PC-9 (cell line): Measurements from ENCODE around the gene NIPAL3. TPM values are rescaled to one million over a fixed set of nuclear protein-coding genes. Genes with fewer than 3 reads are reported as not detected.

ENCODE experiments used
- BruUV-seq: library from RNA; stranded (reverse); fragments of 400-500 nt; replicated peaks from 2 replicates; lab custom pipeline; 2021; lab: Mats Ljungman, UMichigan
- CTCF ChIA-PET: fragments of 300-600 bp; sonication (Branson Sonifier 250); formaldehyde crosslinking; loops from one replicate; lab custom pipeline; 2022; ENCODE audit warnings: antibody characterized with exemption; lab: Charles Lee
- POLR2A ChIA-PET: fragments of 300-600 bp; sonication (Branson Sonifier 250); formaldehyde crosslinking; loops from one replicate; lab custom pipeline; 2022; ENCODE audit warnings: antibody characterized with exemption; ENCODE audit not compliant: unreplicated experiment; lab: Charles Lee
- DNase-seq, 2 experiments: peaks; one replicate each; pipeline versions ENCODE4 v3.0.0 to v3.0.0-alpha.2; 2015 to 2022; ENCODE audit warnings: mixed read lengths in 1 of 2
- H2AFZ ChIP-seq: fragments of 200-600 bp; sonication (generic); 2 replicates; pipeline ENCODE4 v1.8.1; 2017; ENCODE audit warnings: antibody characterized with exemption
- H3F3A ChIP-seq: fragments of 200-600 bp; sonication (generic); 2 replicates; pipeline ENCODE4 v1.8.1; 2017; ENCODE audit warnings: antibody characterized with exemption, mild to moderate bottlenecking, low read depth; ENCODE audit not compliant: insufficient read depth
- H3K27ac ChIP-seq: fragments of 200-600 bp; sonication (generic); 2 replicates; pipeline ENCODE4 v1.6.1; 2016; ENCODE audit warnings: mixed run types
- H3K27me3 ChIP-seq: fragments of 200-600 bp; sonication (generic); 2 replicates; pipeline ENCODE4 v1.6.1; 2016; ENCODE audit warnings: low read depth, mixed run types; ENCODE audit not compliant: insufficient read depth
- H3K36me3 ChIP-seq: fragments of 200-600 bp; sonication (generic); 2 replicates; pipeline ENCODE4 v1.6.1; 2016; ENCODE audit warnings: low read depth, mixed run types
- H3K4me1 ChIP-seq: fragments of 200-600 bp; sonication (generic); replicated peaks from 2 replicates; pipeline ENCODE4 v1.6.1; 2016; ENCODE audit warnings: mixed run types; ENCODE audit not compliant: insufficient read depth
- H3K4me2 ChIP-seq: fragments of 200-600 bp; sonication (generic); 2 replicates; pipeline ENCODE4 v1.6.1; 2017; ENCODE audit warnings: mixed run types
- H3K4me3 ChIP-seq: fragments of 200-600 bp; sonication (generic); 2 replicates; pipeline ENCODE4 v1.6.1; 2016; ENCODE audit warnings: mixed run types
- H3K79me2 ChIP-seq: fragments of 200-600 bp; sonication (generic); 2 replicates; pipeline ENCODE4 v1.6.1; 2017; ENCODE audit warnings: low read depth, mixed run types
- H3K9me2 ChIP-seq: fragments of 200-600 bp; sonication (generic); 2 replicates; pipeline ENCODE4 v1.8.1; 2017; ENCODE audit warnings: mild to moderate bottlenecking; ENCODE audit not compliant: insufficient read depth
- H3K9me3 ChIP-seq: fragments of 200-600 bp; sonication (generic); 2 replicates; pipeline ENCODE4 v1.8.1; 2016; ENCODE audit warnings: low read depth; ENCODE audit not compliant: insufficient read depth
- H4K20me1 ChIP-seq: fragments of 200-600 bp; sonication (generic); 2 replicates; pipeline ENCODE4 v1.8.1; 2017; ENCODE audit not compliant: insufficient read depth
- EZH2 ChIP-seq: fragments of 200-600 bp; sonication (generic); IDR thresholded peaks from 2 replicates; pipeline ENCODE4 v1.8.0; 2017; ENCODE audit warnings: antibody characterized with exemption, low read depth
- intact Hi-C: fragments of 100-400 bp; cut with micrococcal nuclease; formaldehyde crosslinking; loops from one replicate; pipeline ENCODE4 v1.10.0; 2022; ENCODE audit not compliant: unreplicated experiment
- total RNA-seq: library from RNA; stranded (reverse); gene quantifications from 2 replicates; pipeline ENCODE4 v1.2.3, GENCODE V29; 2021
- TF ChIP-seq, protein P1 (sequence below): fragments of 200-600 bp; sonication (generic); conservative IDR thresholded peaks from 2 replicates; pipeline ENCODE4 v1.6.1; 2017; ENCODE audit warnings: mixed run types, antibody characterized with exemption, mild to moderate bottlenecking, moderate library complexity

The NIPAL3 gene
- total RNA-seq, 1 experiment from 2014 or later = 42.0 TPM

DNA sequence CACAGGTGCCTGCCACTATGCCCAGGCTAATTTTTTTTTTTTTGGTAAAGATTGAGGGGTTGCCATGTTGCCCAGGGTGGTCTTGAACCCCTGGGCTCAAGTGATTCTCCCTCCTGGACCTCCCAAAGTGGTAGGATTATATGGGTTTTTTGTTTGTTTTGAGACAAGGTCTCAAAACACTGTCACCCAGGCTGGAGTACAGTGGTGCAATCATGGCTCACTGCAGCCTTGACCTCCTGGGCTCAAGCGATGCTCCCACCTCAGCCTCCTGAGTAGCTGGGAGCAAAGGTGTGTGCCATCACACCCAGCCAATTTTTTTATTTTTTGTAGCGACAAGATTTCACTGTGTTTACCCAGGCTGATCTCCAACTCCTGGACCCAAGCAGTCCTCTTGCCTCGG is 78.2 kb downstream of the NIPAL3 start:
- H3K79me2 ChIP-seq = no peaks in the 10 kb centered on the region
- DNase-seq = no peak
- TF ChIP-seq, protein P1, sequence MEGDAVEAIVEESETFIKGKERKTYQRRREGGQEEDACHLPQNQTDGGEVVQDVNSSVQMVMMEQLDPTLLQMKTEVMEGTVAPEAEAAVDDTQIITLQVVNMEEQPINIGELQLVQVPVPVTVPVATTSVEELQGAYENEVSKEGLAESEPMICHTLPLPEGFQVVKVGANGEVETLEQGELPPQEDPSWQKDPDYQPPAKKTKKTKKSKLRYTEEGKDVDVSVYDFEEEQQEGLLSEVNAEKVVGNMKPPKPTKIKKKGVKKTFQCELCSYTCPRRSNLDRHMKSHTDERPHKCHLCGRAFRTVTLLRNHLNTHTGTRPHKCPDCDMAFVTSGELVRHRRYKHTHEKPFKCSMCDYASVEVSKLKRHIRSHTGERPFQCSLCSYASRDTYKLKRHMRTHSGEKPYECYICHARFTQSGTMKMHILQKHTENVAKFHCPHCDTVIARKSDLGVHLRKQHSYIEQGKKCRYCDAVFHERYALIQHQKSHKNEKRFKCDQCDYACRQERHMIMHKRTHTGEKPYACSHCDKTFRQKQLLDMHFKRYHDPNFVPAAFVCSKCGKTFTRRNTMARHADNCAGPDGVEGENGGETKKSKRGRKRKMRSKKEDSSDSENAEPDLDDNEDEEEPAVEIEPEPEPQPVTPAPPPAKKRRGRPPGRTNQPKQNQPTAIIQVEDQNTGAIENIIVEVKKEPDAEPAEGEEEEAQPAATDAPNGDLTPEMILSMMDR = no peak
- no peak for TF ChIP-seq EZH2
- H3K9me2 ChIP-seq = no peaks in the 10 kb centered on the region
- no peaks in the 10 kb centered on the region for H3F3A ChIP-seq
- intact Hi-C loops = no loop called here
- H2AFZ ChIP-seq = no peak overlapping the region
- H3K27me3 ChIP-seq = no peaks in the 10 kb centered on the region
- no peak overlapping the region for H3K4me3 ChIP-seq
- no peaks in the 10 kb centered on the region for H3K9me3 ChIP-seq
- no peak overlapping the region for H3K4me2 ChIP-seq
- CTCF ChIA-PET = no interaction called here
- no peaks in the 10 kb centered on the region for H3K36me3 ChIP-seq
- no peaks in the 10 kb centered on the region for H4K20me1 ChIP-seq
- POLR2A ChIA-PET = interaction anchor here (0.6 kb wide), 1 partner anchor 21 kb away, joined by 4 read pairs; no protein-coding TSS in a partner anchor
- no peaks in the 10 kb centered on the region for H3K4me1 ChIP-seq
- BruUV-seq = no TSS peak
- H3K27ac ChIP-seq = no peak overlapping the region

DNA sequence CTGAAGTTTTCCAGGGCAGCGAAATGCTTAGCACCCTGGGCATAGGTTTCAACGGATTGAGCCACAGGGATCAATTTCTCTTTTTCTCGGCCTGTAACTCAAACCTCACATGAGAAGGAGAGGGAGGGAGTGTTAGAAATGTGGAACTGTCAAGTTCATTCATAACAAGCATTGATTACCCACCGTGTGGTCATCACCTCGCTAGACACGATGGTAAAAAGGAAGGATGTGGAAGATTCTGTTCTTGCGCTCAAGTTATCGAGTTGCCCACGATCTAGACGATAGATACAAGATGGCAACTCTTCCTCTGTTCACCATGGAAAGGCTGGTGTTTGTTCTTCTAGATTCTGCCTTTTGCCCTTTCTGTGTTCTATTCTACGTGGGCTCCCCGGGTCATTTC is 83.0 kb downstream of the NIPAL3 start:
- Histone ChIP-seq H3K4me1 (peaks cover 2% of the 10 kb centered on the region; the same call in 1 of the 2 replicates), H2AFZ (no peak overlapping the region), H3K4me3 (no peak overlapping the region), H4K20me1 (no peaks in the 10 kb centered on the region), H3K36me3 (no peaks in the 10 kb centered on the region), H3K79me2 (no peaks in the 10 kb centered on the region), H3K4me2 (no peak overlapping the region), H3K9me2 (no peaks in the 10 kb centered on the region), H3K27ac (no peak overlapping the region), H3F3A (no peaks in the 10 kb centered on the region), H3K27me3 (no peaks in the 10 kb centered on the region), H3K9me3 (no peaks in the 10 kb centered on the region)
- ChIA-PET POLR2A (no interaction called here), CTCF (no interaction called here)
- no TSS peak for BruUV-seq
- no peak for DNase-seq
- intact Hi-C loops = no loop called here
- TF ChIP-seq, protein P1 = no peak
- TF ChIP-seq EZH2 = no peak

DNA sequence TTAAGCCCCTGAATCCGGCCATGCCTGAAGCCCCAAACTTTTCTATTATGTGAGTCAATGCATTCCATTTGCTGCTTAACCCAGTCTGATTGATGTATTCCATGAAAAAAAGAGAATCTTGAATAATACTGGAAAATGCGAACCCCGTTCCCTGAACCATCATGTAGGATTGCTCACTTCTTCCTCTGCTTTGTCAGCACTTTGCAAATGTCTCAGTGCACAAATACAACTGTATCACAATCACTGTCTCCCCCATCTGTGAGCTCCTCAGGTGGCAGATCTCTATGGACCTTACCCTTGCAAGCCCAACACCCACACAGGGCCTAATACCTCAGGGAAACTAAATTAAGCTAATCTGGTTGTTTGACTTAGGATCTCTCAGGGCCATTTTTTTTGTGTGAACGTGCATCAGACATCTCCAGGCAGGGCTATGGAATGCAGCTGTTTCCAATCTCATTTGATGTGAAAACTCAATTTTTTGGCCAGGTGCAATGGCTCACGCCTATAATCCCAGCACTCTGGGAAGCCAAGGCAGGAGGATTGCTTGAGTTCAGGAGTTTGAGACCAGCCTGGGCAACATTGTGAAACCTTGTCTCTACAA is 84.9 kb downstream of the NIPAL3 start:
- no peaks in the 10 kb centered on the region for H3K79me2 ChIP-seq
- H3K4me1 ChIP-seq = peaks cover 6% of the 10 kb centered on the region; the same call in 1 of the 2 replicates
- no TSS peak for BruUV-seq
- no peak overlapping the region for H3K27ac ChIP-seq
- H3F3A ChIP-seq = no peaks in the 10 kb centered on the region
- ChIA-PET POLR2A (interaction anchor here (0.6 kb wide), 1 partner anchor 119 kb away, joined by 5 read pairs; no protein-coding TSS in a partner anchor), CTCF (no interaction called here)
- no peak overlapping the region for H3K4me2 ChIP-seq
- no peaks in the 10 kb centered on the region for H3K27me3 ChIP-seq
- DNase-seq = no peak
- H3K9me2 ChIP-seq = no peaks in the 10 kb centered on the region
- H4K20me1 ChIP-seq = no peaks in the 10 kb centered on the region
- H2AFZ ChIP-seq = no peak overlapping the region
- TF ChIP-seq, protein P1 = no peak
- no peak for TF ChIP-seq EZH2
- intact Hi-C loops = loop anchor here (5.0 kb wide), 1 partner anchor 92 kb away; no protein-coding TSS in a partner anchor
- H3K36me3 ChIP-seq = no peaks in the 10 kb centered on the region
- H3K9me3 ChIP-seq = no peaks in the 10 kb centered on the region
- no peak overlapping the region for H3K4me3 ChIP-seq
